Astrocyte (in vitro differentiated cells and primary cell): ENCODE measurements around the gene STON2. TPM values are rescaled to one million over a fixed set of nuclear protein-coding genes. Genes with fewer than 3 reads are reported as not detected.

Experiments
- DNase-seq: peaks from one replicate; pipeline ENCODE4 v3.0.0-alpha.2; 2010; ENCODE audit warnings: low read depth
- FAIRE-seq: peaks from 2 replicates; lab custom pipeline; 2011; peaks lifted over from hg19 to GRCh38; lab: Jason Lieb, UNC
- H2AFZ ChIP-seq: 2 replicates; pipeline ENCODE4 v1.6.0; 2012; ENCODE audit warnings: low read depth, low read length, inconsistent platforms
- H3K27ac ChIP-seq: 2 replicates; pipeline ENCODE4 v1.5.1; 2011; ENCODE audit warnings: low read depth, low read length, inconsistent platforms
- H3K27me3 ChIP-seq: 2 replicates; pipeline ENCODE4 v1.6.0; 2011; ENCODE audit warnings: low read length, inconsistent platforms; ENCODE audit not compliant: insufficient read depth
- H3K36me3 ChIP-seq: 2 replicates; pipeline ENCODE4 v1.5.1; 2011; ENCODE audit warnings: low read length, inconsistent platforms; ENCODE audit not compliant: insufficient read depth
- H3K4me1 ChIP-seq: 2 replicates; pipeline ENCODE4 v1.5.1; 2011; ENCODE audit warnings: low read length, inconsistent platforms; ENCODE audit not compliant: insufficient read depth
- H3K4me2 ChIP-seq: 2 replicates; pipeline ENCODE4 v1.6.0; 2012; ENCODE audit warnings: low read length, inconsistent platforms
- H3K4me3 ChIP-seq: 2 replicates; pipeline ENCODE4 v1.5.1; 2011; ENCODE audit warnings: low read depth, mild to moderate bottlenecking, low read length, inconsistent platforms; ENCODE audit not compliant: insufficient read depth
- H3K79me2 ChIP-seq: 2 replicates; pipeline ENCODE4 v1.6.0; 2012; ENCODE audit warnings: mild to moderate bottlenecking, low read length, inconsistent platforms; ENCODE audit not compliant: insufficient read depth
- H3K9ac ChIP-seq: 2 replicates; pipeline ENCODE4 v1.6.0; 2012; ENCODE audit warnings: mild to moderate bottlenecking, low read length, inconsistent platforms
- H3K9me3 ChIP-seq: 2 replicates; pipeline ENCODE4 v1.5.1; 2012; ENCODE audit warnings: low read depth, mild to moderate bottlenecking, low read length, inconsistent platforms; ENCODE audit not compliant: insufficient read depth
- H4K20me1 ChIP-seq: 2 replicates; pipeline ENCODE4 v1.6.0; 2012; ENCODE audit warnings: low read length, inconsistent platforms; ENCODE audit not compliant: insufficient read depth
- H3K27ac Mint-ChIP-seq: one replicate; pipeline ENCODE4 v1.8.0; 2021; ENCODE audit warnings: mild to moderate bottlenecking, mixed read lengths; ENCODE audit not compliant: unreplicated experiment
- H3K27me3 Mint-ChIP-seq: one replicate; pipeline ENCODE4 v1.8.0; 2021; ENCODE audit warnings: low read depth, mixed read lengths; ENCODE audit not compliant: unreplicated experiment
- H3K36me3 Mint-ChIP-seq: one replicate; pipeline ENCODE4 v1.8.0; 2021; ENCODE audit warnings: low read depth, mixed read lengths; ENCODE audit not compliant: unreplicated experiment
- H3K4me1 Mint-ChIP-seq: one replicate; pipeline ENCODE4 v1.8.0; 2021; ENCODE audit warnings: low read depth, mixed read lengths; ENCODE audit not compliant: unreplicated experiment
- H3K4me3 Mint-ChIP-seq: one replicate; pipeline ENCODE4 v1.8.0; 2021; ENCODE audit warnings: mild to moderate bottlenecking, moderate library complexity, mixed read lengths; ENCODE audit not compliant: unreplicated experiment
- H3K9me3 Mint-ChIP-seq: one replicate; pipeline ENCODE4 v1.8.0; 2021; ENCODE audit warnings: mild to moderate bottlenecking, mixed read lengths; ENCODE audit not compliant: unreplicated experiment
- EZH2 ChIP-seq: IDR thresholded peaks from 2 replicates; pipeline ENCODE4 v1.6.1; 2012; ENCODE audit warnings: mild to moderate bottlenecking, low read length, inconsistent platforms; ENCODE audit not compliant: insufficient read depth
- total RNA-seq: library from RNA; stranded (reverse); gene quantifications from 2 replicates; pipeline ENCODE4 v1.2.1, GENCODE V29; 2021
- TF ChIP-seq, protein P1 (sequence below): IDR thresholded peaks from 2 replicates; pipeline ENCODE4 v1.5.1; 2011; ENCODE audit warnings: low read depth, mild to moderate bottlenecking, inconsistent platforms, low read length, moderate library complexity; ENCODE audit not compliant: insufficient read depth

STON2 gene
- total RNA-seq, 1 donor from 2014 or later = 52.9 TPM

DNA sequence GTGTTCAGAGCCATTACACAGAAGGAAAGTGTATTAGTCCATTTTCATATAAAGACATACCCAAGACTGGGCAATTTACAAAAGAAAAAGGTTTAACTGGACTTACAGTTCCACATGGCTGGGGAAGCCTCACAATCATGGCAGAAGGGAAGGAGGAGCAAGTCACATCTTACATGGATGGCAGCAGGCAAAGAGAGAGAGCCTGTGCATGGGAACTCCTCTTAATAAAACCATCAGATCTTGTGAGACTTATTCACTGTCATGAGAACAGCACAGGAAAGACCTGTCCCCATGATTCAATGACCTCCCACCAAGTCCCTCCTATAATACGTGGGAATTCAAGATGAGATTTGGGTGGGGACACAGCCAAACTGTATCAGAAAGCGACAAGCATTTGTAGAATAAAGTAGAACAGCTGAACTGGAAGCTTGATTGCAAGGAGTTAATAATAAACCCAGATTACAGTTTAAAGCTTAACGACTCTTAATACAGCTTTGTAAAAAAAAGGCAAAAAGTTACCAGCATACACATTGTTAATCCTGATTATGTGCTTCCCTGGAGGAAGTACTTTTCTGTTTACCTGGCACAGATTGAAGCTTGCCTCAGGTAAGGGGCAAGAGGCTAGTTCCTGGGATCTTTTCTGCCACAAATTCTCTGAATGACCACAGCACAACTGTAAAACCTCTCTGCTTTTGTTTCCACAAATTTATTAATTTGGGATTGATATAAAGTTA lies 18.1 kb upstream of the STON2 start:
- H3K9ac ChIP-seq = no peak overlapping the region
- H3K4me1 ChIP-seq = no peaks in the 10 kb centered on the region
- no peak overlapping the region for H3K4me2 ChIP-seq
- DNase-seq (no peak), FAIRE-seq (no peak)
- Mint-ChIP-seq H3K9me3 (no peaks in the 10 kb centered on the region), H3K27me3 (no peaks in the 10 kb centered on the region), H3K4me1 (peaks cover 4% of the 10 kb centered on the region), H3K4me3 (no peak overlapping the region), H3K27ac (no peak overlapping the region), H3K36me3 (no peaks in the 10 kb centered on the region)
- TF ChIP-seq, protein P1, sequence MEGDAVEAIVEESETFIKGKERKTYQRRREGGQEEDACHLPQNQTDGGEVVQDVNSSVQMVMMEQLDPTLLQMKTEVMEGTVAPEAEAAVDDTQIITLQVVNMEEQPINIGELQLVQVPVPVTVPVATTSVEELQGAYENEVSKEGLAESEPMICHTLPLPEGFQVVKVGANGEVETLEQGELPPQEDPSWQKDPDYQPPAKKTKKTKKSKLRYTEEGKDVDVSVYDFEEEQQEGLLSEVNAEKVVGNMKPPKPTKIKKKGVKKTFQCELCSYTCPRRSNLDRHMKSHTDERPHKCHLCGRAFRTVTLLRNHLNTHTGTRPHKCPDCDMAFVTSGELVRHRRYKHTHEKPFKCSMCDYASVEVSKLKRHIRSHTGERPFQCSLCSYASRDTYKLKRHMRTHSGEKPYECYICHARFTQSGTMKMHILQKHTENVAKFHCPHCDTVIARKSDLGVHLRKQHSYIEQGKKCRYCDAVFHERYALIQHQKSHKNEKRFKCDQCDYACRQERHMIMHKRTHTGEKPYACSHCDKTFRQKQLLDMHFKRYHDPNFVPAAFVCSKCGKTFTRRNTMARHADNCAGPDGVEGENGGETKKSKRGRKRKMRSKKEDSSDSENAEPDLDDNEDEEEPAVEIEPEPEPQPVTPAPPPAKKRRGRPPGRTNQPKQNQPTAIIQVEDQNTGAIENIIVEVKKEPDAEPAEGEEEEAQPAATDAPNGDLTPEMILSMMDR = no peak
- no peak for TF ChIP-seq EZH2
- no peak overlapping the region for H2AFZ ChIP-seq
- H3K27me3 ChIP-seq = no peaks in the 10 kb centered on the region
- H3K9me3 ChIP-seq = no peaks in the 10 kb centered on the region
- H3K79me2 ChIP-seq = no peaks in the 10 kb centered on the region
- H3K36me3 ChIP-seq = no peaks in the 10 kb centered on the region
- H3K27ac ChIP-seq = no peak overlapping the region
- no peak overlapping the region for H3K4me3 ChIP-seq
- H4K20me1 ChIP-seq = no peaks in the 10 kb centered on the region

DNA sequence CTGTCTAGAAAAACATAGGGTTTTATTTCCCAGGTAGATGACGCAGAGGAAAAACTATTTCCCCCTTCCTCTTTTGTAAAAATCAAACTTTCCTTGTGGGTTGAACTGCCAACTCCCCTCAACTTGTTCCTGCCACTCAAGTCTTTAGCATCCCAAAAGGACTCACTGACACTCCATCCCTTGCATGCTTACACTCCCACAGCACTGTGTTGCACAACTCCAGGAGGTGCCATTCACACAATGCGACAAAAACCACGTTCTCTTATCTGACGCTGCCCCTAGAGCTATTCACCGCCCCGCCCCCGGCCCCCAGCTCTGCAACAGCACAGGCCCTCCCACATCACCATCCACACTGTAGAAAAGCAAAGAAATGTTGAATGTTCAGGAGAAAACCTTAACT lies 16.9 kb upstream of the STON2 start:
- no peaks in the 10 kb centered on the region for H3K9me3 Mint-ChIP-seq
- TF ChIP-seq, protein P1 = no peak
- no peak for TF ChIP-seq EZH2
- Histone ChIP-seq H3K27me3 (no peaks in the 10 kb centered on the region), H2AFZ (no peak overlapping the region), H3K79me2 (no peaks in the 10 kb centered on the region), H3K27ac (no peak overlapping the region), H4K20me1 (no peaks in the 10 kb centered on the region), H3K4me3 (no peak overlapping the region), H3K4me2 (no peak overlapping the region), H3K9ac (no peak overlapping the region), H3K36me3 (no peaks in the 10 kb centered on the region), H3K9me3 (no peaks in the 10 kb centered on the region), H3K4me1 (no peaks in the 10 kb centered on the region)
- peaks cover 4% of the 10 kb centered on the region for H3K4me1 Mint-ChIP-seq
- FAIRE-seq = no peak
- no peaks in the 10 kb centered on the region for H3K36me3 Mint-ChIP-seq
- no peak overlapping the region for H3K4me3 Mint-ChIP-seq
- no peaks in the 10 kb centered on the region for H3K27me3 Mint-ChIP-seq
- H3K27ac Mint-ChIP-seq = no peak overlapping the region
- no peak for DNase-seq

GRCh38 chr14:81416194-81416952 lies 16.2 kb upstream of the STON2 start:
- Mint-ChIP-seq H3K9me3 (no peaks in the 10 kb centered on the region), H3K27me3 (no peaks in the 10 kb centered on the region), H3K4me3 (no peak overlapping the region), H3K4me1 (peaks cover 4% of the 10 kb centered on the region), H3K27ac (no peak overlapping the region), H3K36me3 (no peaks in the 10 kb centered on the region)
- DNase-seq (no peak), FAIRE-seq (no peak)
- Histone ChIP-seq H3K4me1 (no peaks in the 10 kb centered on the region), H3K27ac (no peak overlapping the region), H3K4me3 (no peak overlapping the region), H3K9ac (no peak overlapping the region), H3K9me3 (no peaks in the 10 kb centered on the region), H3K4me2 (no peak overlapping the region), H3K79me2 (no peaks in the 10 kb centered on the region), H3K27me3 (no peaks in the 10 kb centered on the region), H4K20me1 (no peaks in the 10 kb centered on the region), H2AFZ (no peak overlapping the region), H3K36me3 (no peaks in the 10 kb centered on the region)
- TF ChIP-seq, protein P1 = no peak
- no peak for TF ChIP-seq EZH2
